NCI-H510A treated with DMSO at 0.1 percent for 48 hours (cell line): Measurements from ENCODE around the gene SMIM35.

Experiments used
- DNase-seq: peaks from one replicate; lab custom pipeline; 2025; lab: John Stamatoyannopoulos, UW

Gene SMIM35

DNA sequence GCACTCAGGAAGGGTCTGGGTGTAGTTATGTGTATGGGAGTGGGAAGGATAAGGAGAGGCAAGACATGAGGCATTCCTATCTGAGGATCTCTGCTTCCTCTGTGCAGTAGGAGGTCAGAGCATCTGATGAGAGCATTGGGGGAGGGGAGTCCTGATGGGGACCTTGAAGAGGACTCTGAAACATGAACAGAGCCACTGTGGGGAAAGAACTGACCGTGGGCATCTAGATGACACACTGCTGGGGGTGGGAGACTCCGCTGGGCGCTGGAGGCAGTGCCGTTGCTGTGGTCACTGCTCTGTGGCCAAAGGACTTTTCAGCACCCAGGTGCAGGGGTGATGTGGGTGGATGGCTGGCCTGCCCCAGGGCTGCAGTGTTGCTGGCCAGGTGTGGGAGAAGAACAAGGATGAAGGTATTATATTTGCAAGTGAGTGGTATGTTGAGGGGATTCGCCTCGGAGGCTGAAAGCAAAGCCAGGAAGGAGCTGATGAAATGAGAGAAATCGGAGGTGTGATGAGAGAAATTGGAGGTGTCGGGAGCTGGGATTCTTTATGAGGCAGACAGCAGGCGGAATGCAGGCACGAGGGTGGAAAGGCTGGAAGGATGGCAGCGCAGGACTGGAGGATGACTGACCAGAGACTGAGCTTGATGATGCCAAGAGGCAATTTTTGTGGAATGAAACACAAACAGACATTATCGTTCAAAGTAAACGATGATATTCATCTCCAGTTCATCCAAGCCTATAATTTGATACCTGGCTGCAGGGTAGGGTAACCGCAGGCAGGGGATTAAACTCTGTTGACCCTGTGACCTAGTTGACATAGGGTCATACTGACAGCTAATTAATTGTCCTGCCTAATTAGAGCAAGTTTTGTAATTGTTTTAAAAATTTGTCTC, 29.3 kb downstream of the SMIM35 start:
- DNase-seq, result no peak

DNA sequence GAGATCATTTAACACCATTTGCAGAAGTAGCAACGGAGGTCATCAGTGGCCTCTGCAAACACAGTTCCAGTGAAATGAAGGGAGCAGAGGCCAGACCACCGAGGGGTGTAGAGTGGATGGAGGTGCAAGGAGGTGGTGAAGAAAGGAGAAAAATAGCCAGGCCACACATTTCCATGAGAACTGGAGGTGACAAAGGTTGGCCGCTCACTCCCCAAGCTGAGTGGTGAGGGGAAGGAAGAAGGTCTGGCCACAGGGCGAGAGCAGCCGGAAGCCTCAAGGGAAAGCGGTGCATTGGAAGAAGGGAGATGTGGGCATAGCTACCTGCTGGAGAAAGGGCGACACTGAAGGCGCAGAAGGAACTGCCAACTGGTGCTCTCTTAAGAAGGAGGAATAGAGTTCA, 30.0 kb downstream of the SMIM35 start:
- no peak for DNase-seq

DNA sequence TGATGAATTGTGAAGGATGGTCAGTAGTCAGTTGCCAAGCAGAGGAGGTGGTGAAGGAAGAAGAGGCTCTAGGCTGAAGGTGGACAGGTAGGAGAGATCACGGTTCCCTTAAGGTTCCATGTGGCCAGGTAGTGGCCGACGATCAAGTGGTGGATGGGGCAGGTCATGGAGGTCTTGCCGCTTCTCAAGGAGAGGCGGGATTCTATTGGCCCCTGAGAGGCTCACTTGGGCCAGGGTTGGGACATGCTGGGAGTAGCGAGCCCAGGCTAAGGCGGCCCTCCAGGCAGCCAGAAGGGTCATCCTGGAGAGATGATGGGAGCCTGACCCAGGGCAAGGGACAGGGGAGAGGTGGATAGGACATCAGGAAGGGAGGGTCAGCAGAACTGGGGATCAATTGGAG, 30.8 kb downstream of the SMIM35 start:
- no peak for DNase-seq

DNA sequence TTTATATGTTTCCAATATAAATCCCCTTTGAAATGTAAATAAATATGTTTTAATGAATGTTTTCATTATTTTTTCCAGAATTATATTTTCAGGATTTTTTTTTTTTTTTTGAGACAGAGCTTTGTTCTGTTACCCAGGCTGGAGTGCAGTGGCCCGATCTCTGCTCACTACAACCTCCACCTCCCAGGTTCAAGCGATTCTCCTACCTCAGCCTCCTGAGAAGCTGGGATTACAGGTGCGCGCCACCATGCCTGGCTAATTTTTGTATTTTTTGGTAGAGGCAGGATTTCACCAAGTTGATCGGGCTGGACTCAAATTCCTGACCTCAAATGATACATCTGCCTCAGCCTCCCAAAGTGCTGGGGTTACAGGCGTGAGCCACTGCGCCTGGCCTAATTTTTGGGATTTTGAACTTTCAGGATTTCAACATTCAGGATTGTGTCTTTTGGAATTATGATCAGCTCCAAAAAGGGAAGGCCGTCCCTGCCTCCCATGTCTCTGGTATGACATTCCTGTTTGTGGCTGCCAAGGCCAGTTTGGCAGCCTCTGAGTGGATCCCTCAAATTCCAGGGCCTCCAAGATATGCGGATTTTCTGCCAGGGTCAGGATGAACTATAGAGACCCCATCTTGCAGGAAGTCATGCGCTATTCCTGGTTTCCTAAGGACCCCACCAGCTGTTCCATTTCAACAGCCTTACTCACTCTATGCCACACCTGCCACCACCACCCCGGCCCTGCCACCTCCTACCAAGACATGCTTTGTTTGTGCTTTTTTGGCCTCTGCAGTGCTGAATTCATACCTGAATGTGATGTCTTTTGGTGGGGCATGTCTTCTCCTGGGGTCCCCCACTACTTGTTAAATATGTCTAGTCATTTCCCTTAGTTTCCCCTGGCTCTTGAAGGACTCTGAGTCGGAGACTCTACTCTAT, 31.8 kb downstream of the SMIM35 start:
- no peak for DNase-seq

DNA sequence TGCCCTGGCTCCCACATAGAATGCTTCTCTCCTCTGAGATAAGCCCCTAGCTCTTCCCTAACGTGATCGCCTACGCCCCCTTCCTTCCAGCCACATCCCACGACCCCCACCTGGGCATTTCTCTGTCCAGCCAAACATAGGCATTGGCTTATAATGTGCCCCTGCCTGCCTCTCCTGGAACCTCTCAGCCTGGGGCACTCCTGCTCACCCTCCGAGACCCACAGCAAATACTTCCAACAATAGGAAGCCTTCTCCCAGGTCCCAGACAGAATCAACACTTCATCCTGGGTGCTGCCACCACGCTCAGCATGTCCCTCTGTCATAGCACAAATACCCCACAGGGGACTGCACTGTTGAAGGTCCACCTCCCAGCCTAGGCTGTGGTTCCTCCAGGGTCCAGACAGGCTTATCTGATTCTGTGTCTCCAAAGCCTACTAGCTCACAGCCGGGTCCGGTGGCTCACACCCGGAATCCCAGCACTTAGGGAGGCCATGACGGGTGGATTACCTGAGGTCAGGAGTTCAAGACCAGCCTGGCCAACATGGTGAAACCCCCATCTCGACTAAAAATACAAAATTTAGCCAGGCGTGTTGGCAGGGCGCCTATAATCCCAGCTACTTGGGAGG, 34.1 kb downstream of the SMIM35 start:
- DNase-seq, result no peak

DNA sequence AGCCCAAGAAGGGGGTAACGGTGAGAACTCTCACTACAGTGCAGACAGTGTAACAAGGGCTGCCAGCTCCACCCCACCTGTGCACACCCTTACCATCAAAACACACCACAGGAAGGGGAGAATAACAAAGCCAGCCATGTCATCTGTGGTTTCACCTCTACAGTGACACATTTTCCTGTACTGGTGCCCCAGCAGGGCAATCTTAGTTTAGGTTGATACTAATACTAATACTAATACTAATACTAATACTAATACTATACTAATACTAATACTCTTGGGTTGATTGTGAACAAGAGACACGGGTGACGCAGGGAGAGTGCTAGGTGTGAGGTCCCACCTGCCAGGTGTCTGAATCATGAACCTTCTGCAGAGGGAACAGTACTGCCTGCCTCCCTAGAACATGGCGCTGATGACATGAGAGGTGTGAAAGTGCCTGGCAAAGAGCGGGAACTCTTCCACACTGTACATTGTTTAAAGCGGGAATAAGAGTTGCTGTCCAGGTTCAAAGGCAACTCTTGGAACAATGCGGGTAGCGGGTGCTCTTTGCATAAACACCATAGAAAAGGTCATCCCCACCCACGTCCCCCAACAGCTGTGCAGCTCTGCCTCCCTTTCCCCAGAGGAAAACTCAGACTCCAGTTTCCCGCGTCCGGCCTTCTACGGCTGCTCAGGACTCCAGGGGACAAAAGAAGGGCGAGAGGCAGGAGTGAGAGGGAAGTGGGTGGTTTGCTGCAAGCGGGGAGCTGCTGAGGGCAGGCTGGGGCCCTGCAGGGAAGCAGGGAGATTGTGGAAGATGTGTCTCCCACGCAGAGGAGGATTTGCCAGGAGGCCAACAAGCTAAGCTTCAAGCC, 34.9 kb downstream of the SMIM35 start:
- no peak for DNase-seq

DNA sequence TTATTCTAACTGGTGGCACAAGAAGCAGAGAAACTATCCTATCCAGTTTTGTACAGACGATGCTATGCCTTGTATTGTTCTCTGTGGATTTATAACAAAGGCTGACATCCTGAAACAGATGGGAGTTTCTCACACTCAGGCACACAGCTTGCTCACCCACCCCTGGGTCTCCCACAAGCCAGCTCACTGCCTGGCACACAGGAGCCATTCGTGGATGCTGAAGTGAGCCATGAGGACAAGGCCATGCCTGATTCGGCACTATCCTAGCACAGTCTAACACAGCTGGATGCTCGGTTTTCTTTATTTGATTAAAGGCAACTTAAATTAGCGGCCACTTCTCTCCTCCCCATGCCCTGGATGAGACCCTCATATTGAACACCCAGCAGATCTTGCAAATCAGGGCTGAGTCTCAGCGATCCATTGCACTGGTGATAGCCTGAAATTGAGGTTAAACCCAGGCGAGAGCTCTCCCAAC, 35.6 kb downstream of the SMIM35 start:
- no peak for DNase-seq

DNA sequence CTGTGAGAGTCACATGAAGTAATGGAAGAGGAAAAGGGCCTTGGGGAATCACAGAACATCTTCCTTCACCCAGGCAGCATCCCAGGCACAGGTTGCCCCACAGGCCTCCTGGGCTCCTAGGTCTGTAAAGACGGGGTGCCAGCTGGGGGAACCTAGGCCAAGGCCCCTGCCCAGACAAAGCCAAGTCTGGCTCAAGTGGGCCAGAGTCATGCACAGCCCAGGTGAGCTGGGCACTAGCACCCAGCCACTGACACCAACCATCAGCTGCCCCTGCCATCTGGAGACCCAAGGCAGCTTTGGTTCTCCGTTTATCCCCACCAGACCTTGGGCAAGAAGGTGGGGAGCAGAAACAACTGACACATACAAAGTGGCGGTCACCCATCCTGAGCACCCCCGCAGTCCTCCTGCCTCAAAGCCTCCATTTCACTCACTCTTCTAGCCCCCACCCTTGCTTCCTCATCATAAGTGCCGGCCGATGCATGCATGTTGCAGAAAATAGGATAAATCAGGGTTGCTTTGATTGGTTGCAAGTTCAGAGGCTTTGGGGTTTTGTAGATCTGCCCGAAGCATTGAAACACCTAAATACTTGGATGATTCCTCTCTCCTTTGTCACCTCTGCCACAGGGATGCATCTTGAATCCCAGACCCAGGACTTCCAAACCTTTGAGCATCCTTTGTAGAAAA, 36.4 kb downstream of the SMIM35 start:
- DNase-seq, result no peak

DNA sequence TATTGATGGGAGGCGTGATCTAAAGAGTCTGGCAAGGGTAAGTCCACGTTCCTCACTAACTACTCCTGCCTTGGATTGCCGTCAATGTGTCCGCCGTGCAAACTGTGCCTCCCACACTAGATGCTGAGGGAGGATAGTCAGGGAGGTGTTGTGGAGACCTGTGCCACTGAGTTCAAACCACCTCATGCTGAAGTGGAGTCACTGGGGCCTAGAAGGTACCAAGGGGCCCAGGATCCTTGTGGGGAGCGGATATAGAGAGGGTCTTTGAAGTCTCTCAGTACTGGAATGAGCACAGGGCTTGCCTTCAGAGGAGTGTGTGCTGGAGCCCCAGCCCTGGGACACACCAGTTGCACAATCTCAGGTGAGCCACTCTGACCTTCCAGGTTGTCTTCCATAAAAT, 37.0 kb downstream of the SMIM35 start:
- DNase-seq, result no peak

DNA sequence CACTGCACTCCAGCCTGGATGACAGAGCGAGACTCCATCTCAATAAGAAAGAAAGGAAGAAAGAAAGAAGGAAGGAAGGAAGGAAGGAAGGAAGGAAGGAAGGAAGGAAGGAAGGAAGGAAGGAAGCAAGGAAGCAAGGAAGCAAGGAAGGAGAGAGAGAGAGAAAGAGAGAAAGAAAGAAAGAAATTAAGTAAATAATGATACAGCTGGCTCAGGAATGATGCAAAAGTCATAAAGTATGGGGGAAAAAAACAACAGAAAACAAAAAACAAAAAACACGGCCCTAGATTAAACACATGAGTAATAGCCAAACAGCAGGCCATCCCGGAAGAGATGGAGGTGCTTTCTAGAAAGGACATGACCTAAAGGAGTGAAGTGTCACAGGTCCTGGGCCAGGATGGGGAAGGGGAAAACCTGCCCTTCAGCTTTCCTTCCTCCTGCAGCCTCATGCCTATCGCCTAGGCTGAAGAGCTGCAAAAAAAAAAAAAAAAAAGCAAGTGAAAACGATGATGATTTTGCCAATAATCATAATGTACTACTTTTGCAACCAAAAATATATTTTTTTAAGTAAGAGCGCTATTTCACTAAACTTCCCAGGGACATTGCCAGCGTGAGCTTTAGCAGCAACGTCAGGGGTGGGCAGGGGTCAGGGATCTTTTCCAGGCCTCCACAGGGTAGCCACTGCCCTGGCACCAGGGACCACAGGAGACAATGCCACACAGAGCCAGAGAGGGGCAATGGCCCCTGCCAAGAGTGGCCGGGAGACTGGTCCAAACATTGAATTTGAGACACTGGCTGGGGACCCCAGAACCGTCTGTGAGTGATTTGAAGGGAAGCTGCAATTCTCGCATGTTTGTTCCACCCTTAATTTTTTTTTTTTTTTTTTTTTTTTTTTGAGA, 38.0 kb downstream of the SMIM35 start:
- DNase-seq, result no peak

DNA sequence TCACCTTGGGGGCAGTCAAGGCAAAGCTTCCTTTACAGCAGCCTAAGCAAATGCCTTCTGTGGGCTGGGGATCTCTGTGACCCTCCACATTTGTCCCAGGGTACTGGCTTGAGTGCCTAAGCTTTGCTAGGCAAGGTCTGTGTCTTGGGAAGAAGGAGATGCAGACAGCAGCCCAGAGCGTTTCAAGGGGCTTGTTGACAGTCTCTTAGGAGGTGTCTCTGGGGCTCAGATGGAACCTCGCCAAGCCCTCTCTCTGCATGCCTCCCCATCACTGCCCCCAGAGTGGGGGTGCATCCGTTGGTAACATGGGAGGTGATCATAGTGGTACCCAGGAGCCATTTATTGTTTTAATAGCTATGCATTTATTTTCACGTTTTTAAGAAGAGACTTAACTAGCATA, 39.0 kb downstream of the SMIM35 start:
- DNase-seq, result no peak

DNA sequence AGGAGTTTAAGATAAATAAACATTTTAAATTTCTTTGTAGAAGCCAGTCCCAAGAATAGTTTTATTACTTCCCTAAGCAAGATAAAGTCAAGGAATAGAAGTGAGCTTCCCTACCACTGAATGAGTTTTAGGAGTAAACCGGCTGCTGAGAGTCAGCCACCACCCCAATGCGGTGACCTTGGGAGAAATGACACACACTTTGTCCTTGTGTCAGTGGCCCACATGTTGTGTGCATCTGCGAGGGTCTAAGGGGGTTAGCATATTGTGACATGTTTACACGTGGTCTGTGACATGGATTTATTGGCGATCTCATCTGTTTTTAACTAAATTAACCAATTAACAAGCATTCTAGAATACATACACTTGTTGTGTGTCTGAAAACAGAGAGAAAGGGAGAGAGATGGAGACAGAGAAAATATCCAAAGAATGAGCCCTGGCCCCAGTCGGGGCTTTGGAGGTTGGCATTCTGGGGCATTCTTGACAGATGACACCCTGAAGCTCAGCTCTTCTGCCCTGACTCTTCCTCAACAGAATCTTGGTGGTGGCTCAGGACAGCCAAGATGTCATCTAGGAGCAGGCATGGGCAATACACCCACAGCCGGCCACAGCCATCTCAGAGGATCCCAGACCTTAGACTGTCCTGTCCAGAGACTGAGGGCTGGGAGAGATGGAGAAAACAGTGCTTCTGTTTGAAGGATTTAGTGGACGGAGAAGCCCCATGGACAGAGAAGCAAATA, 39.6 kb downstream of the SMIM35 start:
- no peak for DNase-seq

DNA sequence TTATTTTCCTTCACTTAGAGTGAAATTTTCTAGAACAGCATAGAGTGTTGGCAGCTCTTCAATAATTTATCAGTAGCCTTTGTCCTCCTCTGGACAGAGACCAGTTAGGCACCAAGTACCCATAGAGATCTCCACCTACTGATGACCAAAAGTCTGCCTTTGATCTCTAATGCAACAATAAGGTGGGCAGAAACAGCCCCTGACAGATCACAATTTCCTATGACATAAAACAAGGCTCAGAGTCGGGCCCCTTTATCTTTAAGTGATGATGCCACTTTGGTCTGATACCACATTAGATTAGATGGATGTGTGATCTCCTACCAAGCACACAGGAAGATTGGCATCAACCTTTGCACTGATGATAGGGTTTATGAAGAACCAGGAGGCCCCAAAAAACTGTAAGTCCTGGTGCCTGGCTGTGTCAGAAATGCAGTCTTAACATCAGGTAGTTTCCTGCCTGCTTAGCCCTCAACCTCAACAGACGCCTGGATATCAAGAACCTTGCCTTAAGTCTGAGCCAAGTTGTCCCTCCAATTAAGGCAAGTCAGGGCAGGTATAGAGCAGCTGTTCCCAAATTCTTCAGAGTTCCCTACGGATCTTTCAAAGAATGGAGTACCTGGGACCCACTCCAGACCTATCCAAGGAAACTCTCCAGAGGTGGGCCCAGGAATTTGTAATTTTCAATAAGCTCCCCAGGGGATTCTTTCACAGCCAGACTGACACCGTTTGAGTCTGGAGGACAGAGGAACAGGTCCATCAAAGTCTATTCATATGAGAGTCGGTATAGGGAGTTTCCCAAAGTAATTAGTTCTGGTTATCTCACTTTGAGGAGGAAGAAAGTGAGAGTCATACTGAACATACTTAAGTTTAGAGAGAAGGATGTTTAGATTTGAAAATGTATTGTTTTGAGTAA, 40.5 kb downstream of the SMIM35 start:
- no peak for DNase-seq

DNA sequence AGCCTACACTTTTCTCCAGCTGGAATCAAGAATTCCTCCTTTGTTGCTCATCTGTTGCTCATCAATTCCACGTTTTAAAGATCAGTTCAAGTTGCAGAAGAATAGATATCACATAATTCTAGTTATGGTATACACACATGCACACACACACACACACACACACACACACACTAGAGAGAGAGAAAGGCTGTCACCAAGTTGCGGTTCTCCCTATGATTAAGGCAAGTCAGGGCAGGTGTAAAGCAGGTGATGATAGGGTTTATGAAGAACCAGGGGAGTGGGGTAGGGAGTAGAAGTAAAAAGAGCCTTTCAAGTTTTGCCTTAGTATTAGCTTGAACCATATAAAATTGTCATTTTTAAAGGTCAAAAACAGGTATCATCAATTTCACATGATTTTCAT, 41.6 kb downstream of the SMIM35 start:
- peak; percentile 61 for DNase-seq

DNA sequence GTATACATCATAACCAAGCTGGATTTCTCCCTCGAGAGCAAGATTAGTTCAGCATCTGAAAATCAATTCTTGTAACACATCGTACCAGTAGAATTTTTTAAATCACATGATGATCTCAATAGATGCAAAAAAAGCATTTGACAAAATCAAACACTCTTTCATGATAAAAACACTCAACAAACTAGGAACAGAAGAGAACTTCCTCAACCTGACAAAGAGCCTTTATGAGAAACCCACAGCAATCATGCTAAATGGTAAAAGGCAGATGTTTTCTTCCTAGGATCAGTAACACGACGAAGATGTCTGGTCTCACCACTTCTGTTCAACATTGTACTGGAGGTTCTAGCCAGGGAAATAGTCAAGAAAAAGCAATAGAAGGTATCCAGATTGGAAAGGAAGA, 44.0 kb downstream of the SMIM35 start:
- no peak for DNase-seq

DNA sequence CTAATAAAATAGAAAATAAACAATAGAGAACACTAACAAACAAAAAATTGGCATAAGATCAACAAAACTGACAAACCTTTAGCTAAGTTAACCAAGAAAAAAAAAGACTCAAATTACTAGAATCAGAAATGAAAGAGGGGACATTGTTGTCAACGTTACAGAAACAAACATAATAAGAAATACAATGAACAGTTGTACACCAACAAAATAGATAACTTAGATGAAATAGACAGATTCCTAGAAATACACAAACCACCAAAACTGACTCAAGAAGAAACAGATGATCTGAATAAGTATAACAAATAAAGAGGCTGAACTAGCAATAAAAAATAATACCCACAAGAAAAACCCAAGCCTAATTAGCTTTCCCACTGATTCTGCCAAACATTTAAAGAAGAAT, 44.6 kb downstream of the SMIM35 start:
- no peak for DNase-seq

DNA sequence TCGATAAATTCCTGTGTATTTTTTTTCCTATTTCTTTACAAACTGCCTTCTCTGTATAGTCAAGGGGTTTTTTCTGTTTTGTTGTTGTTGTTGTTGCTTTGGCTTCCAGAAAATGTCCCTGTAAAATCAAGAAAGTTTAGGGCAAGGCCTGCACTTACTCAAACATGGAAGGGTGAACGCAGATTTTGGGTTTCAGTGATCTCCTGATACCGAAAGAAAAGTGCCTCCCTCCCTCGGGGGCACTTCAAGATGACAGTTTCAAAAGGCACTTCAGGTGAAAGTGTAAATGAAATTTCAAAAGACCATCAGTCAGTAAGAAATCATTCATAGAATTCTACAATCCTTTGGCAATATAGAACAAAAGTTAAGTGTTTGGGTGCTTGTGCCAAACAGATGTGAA, 53.3 kb downstream of the SMIM35 start:
- DNase-seq, result no peak

DNA sequence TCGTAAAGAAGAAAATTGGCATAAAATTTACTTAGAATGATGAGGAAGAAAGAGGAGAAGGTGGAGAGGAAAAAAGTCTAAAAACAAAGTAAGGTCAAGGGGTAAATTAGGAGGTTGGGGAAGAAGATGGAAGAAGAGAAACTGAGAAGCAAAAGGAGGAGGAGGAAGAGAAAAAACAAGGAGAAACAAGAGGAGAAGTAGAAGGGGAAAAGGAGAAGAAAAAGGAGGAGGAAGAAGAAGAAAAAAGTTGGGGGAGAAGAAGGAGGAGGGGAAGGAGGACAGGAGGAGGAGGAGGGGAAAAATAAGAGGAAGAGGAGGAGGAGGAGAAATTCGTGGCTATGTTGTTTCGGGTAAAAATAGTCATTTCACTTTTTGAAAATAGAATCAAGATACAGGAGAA, 58.1 kb downstream of the SMIM35 start:
- DNase-seq, result no peak
